ENCODE data around the gene ZNF678.

DNA sequence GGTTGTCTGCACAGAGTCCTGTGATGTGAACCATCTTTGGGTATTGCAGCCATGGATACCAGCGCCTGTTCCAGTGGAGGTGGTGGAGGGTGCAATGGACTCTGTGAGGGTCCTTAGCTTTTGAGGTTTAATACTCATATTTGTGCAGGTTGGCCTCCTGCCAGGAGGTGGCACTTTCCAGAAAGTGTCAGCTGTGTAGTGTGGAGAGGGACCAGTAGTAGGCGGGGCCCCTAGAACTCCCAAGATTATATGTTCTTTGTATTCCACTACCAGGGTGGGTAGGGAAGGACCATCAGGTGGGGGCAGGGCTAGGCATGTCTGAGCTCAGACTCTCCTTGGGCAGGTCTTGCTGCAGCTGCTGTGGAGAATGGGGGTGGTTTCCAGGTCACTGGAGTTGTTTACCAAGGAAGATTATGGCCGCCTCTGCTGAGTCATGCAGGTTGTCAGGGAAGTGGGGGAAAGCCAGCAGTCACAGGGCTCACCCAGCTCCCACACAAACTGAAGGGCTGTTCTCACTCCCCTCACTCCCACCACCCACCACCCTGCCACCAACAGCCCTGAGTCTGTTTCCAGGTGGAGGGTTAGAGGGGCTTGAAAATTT is 31.2 kb upstream of the ZNF678 start:
- TF ChIP-seq, protein P1, sequence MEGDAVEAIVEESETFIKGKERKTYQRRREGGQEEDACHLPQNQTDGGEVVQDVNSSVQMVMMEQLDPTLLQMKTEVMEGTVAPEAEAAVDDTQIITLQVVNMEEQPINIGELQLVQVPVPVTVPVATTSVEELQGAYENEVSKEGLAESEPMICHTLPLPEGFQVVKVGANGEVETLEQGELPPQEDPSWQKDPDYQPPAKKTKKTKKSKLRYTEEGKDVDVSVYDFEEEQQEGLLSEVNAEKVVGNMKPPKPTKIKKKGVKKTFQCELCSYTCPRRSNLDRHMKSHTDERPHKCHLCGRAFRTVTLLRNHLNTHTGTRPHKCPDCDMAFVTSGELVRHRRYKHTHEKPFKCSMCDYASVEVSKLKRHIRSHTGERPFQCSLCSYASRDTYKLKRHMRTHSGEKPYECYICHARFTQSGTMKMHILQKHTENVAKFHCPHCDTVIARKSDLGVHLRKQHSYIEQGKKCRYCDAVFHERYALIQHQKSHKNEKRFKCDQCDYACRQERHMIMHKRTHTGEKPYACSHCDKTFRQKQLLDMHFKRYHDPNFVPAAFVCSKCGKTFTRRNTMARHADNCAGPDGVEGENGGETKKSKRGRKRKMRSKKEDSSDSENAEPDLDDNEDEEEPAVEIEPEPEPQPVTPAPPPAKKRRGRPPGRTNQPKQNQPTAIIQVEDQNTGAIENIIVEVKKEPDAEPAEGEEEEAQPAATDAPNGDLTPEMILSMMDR (IDR thresholded peaks at IDR 0.05) = no peak
- no peak for TF ChIP-seq EZH2 (IDR thresholded peaks at IDR 0.05; ENCODE audit: borderline replicate concordance, insufficient read depth, low read depth, low read length, poor library complexity, severe bottlenecking)

All from B cell (primary cell).